Left lobe of liver (tissue), 2 donors: ENCODE measurements around the gene SLCO1A2. TPM values are rescaled to one million over a fixed set of nuclear protein-coding genes. Genes with fewer than 3 reads are reported as not detected.

Experiments
- ATAC-seq: fragments of 200-7000 bp; cut with Tn5 transposase; one replicate; pipeline ENCODE4 v1.9.1; 2020; ENCODE audit warnings: mild to moderate bottlenecking, moderate library complexity
- DNase-seq: peaks from one replicate; pipeline ENCODE4 v3.0.0-alpha.2; 2020; ENCODE audit warnings: low spot score
- total RNA-seq: library from RNA; stranded (reverse); gene quantifications from one replicate; pipeline ENCODE4 v1.2.1, GENCODE V29; 2021
- donor health status: DM: no; HTN: no; CAD: no; lungs with moderate emphysema.
- donor health status: DM: no; HTN: yes; CAD: no.

The SLCO1A2 gene
- total RNA-seq, 1 donor from 2014 or later = 3.7 TPM

DNA sequence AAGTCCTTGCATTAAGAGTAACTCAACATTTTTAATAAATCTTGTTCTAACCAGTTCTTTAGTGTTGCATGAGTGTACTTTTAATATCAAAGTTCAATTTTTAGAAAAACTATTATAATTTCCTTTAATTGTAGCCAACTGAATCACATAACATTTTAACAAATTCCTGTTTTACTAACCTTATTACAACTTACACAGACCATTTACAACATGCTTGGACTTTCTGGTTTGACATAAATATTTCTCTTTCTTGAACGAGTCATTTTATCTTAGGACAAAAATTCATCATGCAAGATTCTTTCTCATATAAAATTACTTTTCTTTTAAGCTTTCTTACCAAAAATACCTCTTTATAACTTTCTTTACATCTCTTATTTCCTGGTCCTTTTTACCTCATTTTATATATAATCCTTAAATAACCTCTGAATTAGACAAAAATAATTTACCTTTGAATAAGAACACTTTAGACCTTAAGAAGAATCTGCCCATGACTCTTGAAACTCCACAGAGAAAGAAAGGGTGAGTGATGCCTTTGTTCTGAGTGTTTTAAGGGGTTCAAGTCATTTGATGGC is 3.9 kb downstream of the SLCO1A2 start:
- DNase-seq = no peak
- ATAC-seq = no peak

DNA sequence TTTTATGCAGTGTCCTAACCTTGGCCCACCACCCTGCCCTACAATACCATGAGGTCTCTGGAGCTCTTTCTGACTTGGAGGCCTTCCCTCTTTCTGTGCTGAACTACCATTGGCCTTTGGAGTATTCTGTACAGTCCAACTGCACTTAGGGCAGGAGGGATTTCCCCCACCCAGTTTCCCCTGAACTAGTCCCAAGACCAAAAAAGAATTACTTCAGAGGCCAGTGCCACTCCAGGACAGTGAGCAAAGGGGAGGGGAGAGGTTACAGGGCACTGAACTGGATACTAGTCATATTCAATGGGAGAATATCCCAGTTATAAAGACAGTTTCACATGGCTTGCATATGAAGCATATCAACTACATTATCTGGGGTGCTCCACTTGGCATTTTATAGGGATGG is 6.1 kb downstream of the SLCO1A2 start:
- DNase-seq (no peak), ATAC-seq (peak; percentile 59)

DNA sequence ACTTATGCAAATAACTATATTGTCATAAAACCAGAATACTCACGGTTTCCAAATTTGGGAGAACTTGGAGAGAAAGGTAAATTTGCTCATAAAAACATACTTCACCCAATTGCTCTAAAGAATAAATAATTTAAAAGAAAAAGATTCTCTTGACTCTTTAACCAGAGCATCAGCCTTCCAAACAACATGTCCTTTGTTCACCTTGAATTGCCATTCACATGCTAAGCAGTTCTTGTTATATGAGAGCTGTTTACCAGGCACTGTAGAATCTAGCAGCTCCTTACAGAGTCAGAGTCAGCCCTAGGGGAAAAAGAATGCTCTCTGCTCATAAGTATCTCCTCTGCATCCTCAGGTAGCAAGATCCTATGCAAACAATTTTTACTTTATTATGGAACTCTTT is 10.2 kb downstream of the SLCO1A2 start:
- ATAC-seq = no peak
- no peak for DNase-seq

GRCh38 chr12:21323736-21324135 is 11.0 kb downstream of the SLCO1A2 start:
- ATAC-seq (no peak), DNase-seq (no peak)

DNA sequence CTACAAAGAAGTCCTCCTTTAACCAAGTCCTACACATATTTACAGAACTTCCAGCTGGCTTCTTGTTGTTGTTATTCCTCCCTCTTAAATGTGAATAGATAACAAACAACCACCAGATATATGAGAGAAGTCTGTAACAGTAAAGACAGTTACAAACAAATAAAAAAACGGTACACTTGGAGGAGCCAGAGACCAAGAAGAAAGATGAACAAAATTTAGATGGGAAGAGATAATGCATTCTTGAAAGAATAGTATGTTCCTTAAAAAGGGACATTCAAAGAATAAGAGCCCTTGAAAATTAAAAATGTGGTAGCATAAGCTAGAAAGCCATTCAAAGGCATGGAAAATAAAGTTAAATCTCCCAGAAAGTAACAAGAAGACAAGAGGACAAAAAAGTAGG is 25.9 kb downstream of the SLCO1A2 start:
- DNase-seq = no peak
- no peak for ATAC-seq

DNA sequence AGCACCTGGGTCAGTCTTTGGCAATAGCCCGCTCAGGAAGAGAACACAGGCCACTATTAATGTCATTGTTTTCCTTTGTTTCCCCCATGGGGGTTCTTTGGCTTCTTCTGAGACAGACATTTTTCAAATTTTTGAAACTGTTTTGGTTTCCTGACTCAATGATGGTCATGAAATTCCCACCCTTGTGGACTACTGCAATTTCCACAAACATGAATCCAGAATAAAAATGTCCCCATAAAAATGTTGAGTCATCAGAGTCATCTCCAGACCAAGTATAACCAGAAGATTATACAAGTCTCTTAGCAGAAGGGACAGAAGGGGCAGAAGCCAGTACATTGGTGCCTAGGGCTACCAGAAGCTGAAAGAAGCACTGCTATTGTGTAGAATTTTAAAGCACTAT is 29.1 kb downstream of the SLCO1A2 start:
- ATAC-seq (no peak), DNase-seq (no peak)

DNA sequence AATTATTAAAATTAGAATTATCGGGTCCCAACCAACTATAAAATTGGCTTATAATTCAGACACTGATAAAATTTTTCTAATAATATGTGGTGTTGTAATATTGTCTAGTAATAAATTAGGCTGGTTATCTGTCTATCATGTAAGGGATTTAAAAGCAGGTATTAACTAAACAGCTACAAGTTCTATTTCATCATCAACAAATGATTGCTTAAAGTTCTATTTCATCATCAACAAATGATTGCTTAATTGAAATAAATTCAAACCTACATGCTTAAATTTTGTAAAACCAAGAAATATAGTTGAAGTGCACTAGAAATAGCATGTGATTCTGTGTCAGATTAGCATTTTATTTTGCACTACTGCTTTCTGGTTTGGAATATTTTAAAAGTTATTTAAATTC is 34.1 kb downstream of the SLCO1A2 start:
- peak; percentile 27 for ATAC-seq

DNA sequence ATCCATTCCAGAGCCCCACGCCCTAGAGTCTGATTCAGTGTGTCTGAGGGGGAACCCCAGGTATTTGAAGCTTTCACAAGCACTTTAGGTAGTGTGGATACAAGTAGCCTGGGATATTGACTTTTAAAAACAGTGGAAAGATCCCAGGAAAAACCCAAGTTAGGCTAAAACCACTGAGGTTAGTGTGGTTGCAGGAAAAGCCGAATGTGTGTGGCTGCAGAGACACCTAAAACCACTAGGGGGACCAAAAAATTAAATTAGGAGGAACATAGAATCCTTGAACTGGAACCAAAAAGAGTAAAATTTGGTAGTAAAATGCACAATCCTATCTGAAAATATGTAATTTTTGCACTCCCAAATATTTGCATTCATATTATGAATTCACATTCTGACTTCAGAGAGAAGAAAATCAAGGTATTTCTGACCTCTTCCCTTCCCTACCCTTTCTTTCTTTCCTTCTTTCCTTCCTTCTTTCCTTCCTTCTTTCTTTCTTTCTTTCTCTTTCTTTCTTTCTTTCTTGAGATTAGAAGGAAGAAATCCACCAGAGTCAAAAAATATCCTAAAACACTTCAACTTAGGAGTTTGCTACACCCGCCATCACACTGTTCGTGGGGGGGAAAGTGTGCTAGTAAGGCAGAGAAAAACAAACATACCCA is 37.8 kb downstream of the SLCO1A2 start:
- ATAC-seq (peak; percentile 87), DNase-seq (no peak)

More for the DNA sequence above, 34.1 kb downstream of the SLCO1A2 start:
- DNase-seq = no peak

- peak; percentile 29 for ATAC-seq
Measured at GRCh38 chr12:21296348-21296747, 38.4 kb downstream of the SLCO1A2 start.

GRCh38 chr12:21294176-21294575 is 40.5 kb downstream of the SLCO1A2 start:
- ATAC-seq (no peak), DNase-seq (no peak)

More at GRCh38 chr12:21296348-21296747, 38.4 kb downstream of the SLCO1A2 start:
- no peak for DNase-seq

GRCh38 chr12:21292111-21292510 is 42.6 kb downstream of the SLCO1A2 start:
- ATAC-seq (no peak), DNase-seq (no peak)

- DNase-seq (no peak), ATAC-seq (no peak)
Measured at GRCh38 chr12:21289698-21290097, 45.0 kb downstream of the SLCO1A2 start.

GRCh38 chr12:21276826-21277225 is 57.9 kb downstream of the SLCO1A2 start:
- DNase-seq = no peak

GRCh38 chr12:21265932-21266331 is 68.8 kb downstream of the SLCO1A2 start:
- ATAC-seq = peak; percentile 46
- DNase-seq = no peak

More at GRCh38 chr12:21276826-21277225, 57.9 kb downstream of the SLCO1A2 start:
- ATAC-seq = peak; percentile 23

DNA sequence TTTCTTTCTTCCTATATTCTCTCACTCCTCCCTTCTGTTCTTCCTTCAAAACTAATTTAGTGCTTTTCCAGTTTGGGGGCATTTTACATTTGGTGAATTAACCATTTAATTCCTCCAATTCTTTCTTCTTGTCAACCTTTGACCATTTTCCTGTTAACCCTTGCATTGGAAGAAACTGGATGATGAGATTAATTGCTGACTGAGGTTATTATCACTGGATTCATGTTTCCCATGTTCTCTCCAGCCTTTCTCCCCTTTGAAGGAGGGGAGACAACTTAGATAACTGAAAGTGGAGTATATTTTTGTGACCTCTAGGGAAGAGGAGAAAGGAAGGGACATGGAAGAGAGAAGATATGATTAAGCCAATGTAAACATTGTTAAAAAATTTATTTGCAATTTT is 70.5 kb downstream of the SLCO1A2 start:
- no peak for ATAC-seq
- DNase-seq = no peak

GRCh38 chr12:21257172-21257571 is 77.5 kb downstream of the SLCO1A2 start:
- DNase-seq = no peak

GRCh38 chr12:21252070-21252469 is 82.6 kb downstream of the SLCO1A2 start:
- no peak for DNase-seq
- ATAC-seq = peak; percentile 63

More at GRCh38 chr12:21257172-21257571, 77.5 kb downstream of the SLCO1A2 start:
- ATAC-seq = no peak

- DNase-seq = no peak
- ATAC-seq = peak; percentile 57
Measured at GRCh38 chr12:21248679-21249078, 86.0 kb downstream of the SLCO1A2 start.

DNA sequence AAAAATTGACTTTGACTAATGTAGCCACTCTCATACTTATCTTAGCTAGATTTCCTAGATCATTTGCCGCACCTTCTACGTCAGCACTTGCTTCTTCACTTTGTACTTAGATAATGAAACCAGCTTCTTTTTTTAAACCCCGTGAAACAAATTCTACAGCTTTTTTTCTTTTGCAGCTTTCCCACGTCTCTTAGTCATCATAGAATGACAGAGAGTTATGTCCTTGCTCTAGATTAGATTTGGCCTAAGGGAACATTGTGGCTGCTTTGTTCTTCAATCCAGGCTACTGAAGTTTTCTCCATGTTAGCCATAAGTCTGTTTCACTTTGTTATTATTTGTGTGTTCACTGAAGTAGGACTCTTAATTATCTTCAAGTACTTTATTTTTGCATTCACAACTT is 94.9 kb downstream of the SLCO1A2 start:
- ATAC-seq (no peak), DNase-seq (no peak)

DNA sequence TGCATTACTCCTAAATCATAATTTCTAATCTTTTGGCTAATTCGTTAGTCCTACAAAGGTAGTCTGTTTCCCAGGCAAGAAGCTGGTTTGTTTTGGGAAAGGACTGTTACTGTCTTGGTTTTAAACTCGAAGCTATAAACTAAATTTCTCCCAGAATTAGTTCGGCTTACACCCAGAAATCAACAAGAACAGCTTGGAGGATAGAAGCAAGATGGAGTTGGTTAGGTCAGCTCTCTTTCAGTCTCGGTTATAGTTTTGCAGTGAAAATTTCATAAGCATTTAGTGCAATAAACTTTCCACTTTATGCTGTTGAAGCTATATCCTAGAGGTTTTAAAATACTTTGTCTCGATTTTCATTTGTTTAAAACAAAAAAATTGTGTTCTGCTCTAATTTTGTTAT is 100.3 kb downstream of the SLCO1A2 start:
- ATAC-seq = no peak

DNA sequence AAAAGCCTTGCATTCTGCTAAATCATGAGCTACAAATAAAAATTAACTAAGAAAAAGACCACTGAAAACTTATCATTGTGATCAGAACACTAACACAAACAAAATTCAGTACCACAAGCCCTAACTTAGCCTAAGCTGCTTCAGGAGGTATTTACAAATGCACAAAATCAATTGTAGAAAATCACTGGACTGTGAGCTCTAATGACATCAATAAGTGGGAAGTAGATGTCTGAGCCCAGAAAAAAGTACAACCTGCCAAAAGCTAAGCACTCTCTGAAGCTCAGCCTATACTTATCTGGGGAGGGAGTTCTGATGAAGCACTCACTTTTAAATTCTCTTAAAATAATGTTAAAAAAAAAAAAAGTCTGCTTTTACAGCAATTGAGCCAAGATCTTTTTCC is 110.8 kb downstream of the SLCO1A2 start:
- DNase-seq (no peak), ATAC-seq (peak; percentile 34)

More for the DNA sequence above, 100.3 kb downstream of the SLCO1A2 start:
- no peak for DNase-seq

DNA sequence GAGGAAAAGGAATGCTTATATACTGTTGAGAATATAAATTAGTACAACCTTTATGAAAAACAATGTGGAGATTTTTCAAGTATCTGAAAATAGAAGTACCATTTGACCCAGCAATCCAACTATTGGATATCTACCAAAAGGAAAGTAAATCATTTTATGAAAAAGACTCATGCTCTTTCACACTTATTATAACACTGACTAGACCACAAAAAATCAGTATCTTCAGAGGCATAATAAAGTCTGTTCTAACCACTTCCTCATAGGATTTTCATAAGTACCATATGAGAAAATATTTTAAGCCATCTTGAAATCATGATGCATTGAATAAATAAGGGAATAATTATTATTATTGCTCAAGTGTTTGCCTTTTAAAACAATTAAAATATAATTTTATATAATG is 112.9 kb downstream of the SLCO1A2 start:
- DNase-seq (no peak), ATAC-seq (no peak)

DNA sequence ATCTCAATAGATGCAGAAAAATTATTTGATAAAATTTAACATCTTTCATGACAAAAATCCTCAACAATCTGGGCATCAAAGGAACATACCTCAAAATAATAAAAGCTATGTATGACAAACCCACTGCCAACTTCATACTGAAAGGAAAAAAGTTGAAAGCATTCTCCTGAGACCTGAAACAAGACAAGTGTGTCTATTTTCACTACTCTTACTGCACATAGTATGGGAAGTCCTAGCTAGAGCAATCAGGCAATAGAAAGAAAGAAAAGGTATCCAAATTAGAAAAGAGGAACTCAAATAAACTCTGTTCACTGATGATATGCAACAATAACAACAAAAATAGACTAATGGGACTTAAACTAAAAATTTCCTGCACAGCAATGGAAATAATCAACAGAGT is 113.6 kb downstream of the SLCO1A2 start:
- no peak for ATAC-seq
- no peak for DNase-seq
